Osteocyte (in vitro differentiated cells): ENCODE data around the gene RSPH1. TPM values are rescaled to one million over a fixed set of nuclear protein-coding genes. Genes with fewer than 3 reads are reported as not detected.

Source experiments
- DNase-seq: peaks from one replicate; pipeline ENCODE4 v3.0.0; 2021; ENCODE audit warnings: mixed read lengths; ENCODE audit not compliant: unreplicated experiment; ENCODE audit errors: extremely low spot score
- H3K27ac Mint-ChIP-seq: one replicate; pipeline ENCODE4 v1.8.0; 2021; ENCODE audit warnings: mild to moderate bottlenecking, mixed read lengths; ENCODE audit not compliant: unreplicated experiment
- H3K27me3 Mint-ChIP-seq: one replicate; pipeline ENCODE4 v1.8.0; 2021; ENCODE audit warnings: mixed read lengths; ENCODE audit not compliant: unreplicated experiment
- H3K36me3 Mint-ChIP-seq: one replicate; pipeline ENCODE4 v1.8.0; 2021; ENCODE audit warnings: mixed read lengths; ENCODE audit not compliant: unreplicated experiment
- H3K4me1 Mint-ChIP-seq: one replicate; pipeline ENCODE4 v1.8.0; 2021; ENCODE audit warnings: mixed read lengths; ENCODE audit not compliant: unreplicated experiment
- H3K4me3 Mint-ChIP-seq: one replicate; pipeline ENCODE4 v1.8.0; 2021; ENCODE audit warnings: mild to moderate bottlenecking, moderate library complexity, mixed read lengths; ENCODE audit not compliant: unreplicated experiment
- H3K9me3 Mint-ChIP-seq: one replicate; pipeline ENCODE4 v1.8.0; 2021; ENCODE audit warnings: mixed read lengths; ENCODE audit not compliant: unreplicated experiment
- CTCF ChIP-seq: fragments of 200-600 bp; sonication (generic); IDR thresholded peaks from 2 replicates; pipeline ENCODE4 v1.5.0; 2021; ENCODE audit warnings: antibody characterized with exemption, mild to moderate bottlenecking, moderate library complexity
- total RNA-seq: library from RNA; stranded (reverse); gene quantifications from 2 replicates; pipeline ENCODE4 v1.2.1, GENCODE V29; 2021

Gene RSPH1
- total RNA-seq, 1 donor from 2014 or later, result 0.19 TPM

- Mint-ChIP-seq H3K4me1 (peaks cover 6% of the 10 kb centered on the region), H3K4me3 (no peak overlapping the region), H3K27me3 (no peaks in the 10 kb centered on the region), H3K9me3 (no peaks in the 10 kb centered on the region), H3K27ac (no peak overlapping the region), H3K36me3 (peaks cover 8% of the 10 kb centered on the region)
- no peak for DNase-seq
- peak; percentile 25 for TF ChIP-seq CTCF
Observed at GRCh38 chr21:42539931-42540343, 43.9 kb upstream of the RSPH1 start.

GRCh38 chr21:42539342-42539741 lies 43.3 kb upstream of the RSPH1 start:
- H3K4me3 Mint-ChIP-seq, result no peak overlapping the region
- TF ChIP-seq CTCF, result no peak
- no peak for DNase-seq

GRCh38 chr21:42538479-42539275 lies 42.7 kb upstream of the RSPH1 start:
- peaks cover 2% of the 10 kb centered on the region for H3K4me1 Mint-ChIP-seq

More at GRCh38 chr21:42539342-42539741, 43.3 kb upstream of the RSPH1 start:
- Mint-ChIP-seq H3K27ac (no peak overlapping the region), H3K4me1 (peaks cover 2% of the 10 kb centered on the region), H3K27me3 (no peaks in the 10 kb centered on the region), H3K9me3 (no peaks in the 10 kb centered on the region), H3K36me3 (peaks cover 5% of the 10 kb centered on the region)

DNA sequence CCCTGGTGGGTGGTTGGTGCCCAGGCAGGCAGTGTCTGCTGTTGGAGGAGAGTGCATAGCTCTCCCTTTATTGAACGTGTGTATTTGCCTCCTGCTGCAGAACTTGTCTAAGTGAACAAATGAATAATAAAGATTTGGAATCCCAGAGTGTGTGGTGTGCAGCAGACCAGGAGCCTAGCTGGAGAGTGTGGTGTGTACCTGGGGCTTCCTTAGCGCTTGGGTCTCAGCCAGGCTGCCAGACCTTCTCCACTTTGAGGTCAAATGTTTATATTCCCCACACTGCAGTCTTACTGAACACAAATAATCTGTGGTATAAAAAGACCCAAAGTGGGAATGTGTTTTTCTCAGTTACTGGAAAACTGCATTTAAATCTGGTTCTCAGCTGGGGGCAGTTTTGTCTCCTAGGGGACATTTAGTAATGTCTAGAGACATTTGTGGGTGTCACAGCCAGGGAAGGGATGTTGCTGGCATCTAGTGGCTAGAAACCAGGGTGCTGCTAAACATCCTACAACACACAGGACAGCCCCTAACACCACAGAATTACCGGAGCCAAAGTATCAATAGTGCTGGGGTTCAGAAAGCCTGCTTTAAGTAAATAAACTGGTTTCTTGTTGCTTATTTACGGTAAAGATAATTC lies 41.2 kb upstream of the RSPH1 start:
- no peak for DNase-seq
- H3K36me3 Mint-ChIP-seq, result peaks cover 5% of the 10 kb centered on the region

More at GRCh38 chr21:42538479-42539275, 42.7 kb upstream of the RSPH1 start:
- no peak for DNase-seq
- Mint-ChIP-seq H3K9me3 (no peaks in the 10 kb centered on the region), H3K4me3 (no peak overlapping the region), H3K27me3 (no peaks in the 10 kb centered on the region), H3K36me3 (peaks cover 5% of the 10 kb centered on the region), H3K27ac (no peak overlapping the region)
- no peak for TF ChIP-seq CTCF

More for the DNA sequence above, 41.2 kb upstream of the RSPH1 start:
- Mint-ChIP-seq H3K4me3 (no peak overlapping the region), H3K27me3 (no peaks in the 10 kb centered on the region), H3K4me1 (peaks cover 2% of the 10 kb centered on the region), H3K9me3 (no peaks in the 10 kb centered on the region), H3K27ac (no peak overlapping the region)
- TF ChIP-seq CTCF, result peak; percentile 53
